A549 (cell line): ENCODE results near the gene ANK2. TPM values are rescaled to one million over a fixed set of nuclear protein-coding genes. Genes with fewer than 3 reads are reported as not detected.

Source experiments
- ATAC-seq, 2 experiments: fragments of 200-7000 bp in 1 of 2; fragments of >200 bp in 1 of 2; cut with Nextera tagmentation in 1 of 2; cut with Tn5 transposase in 1 of 2; 3 replicates each; pipeline versions ENCODE4 v1.8.0 to v1.9.1; 2018 to 2020; ENCODE audit warnings: mild to moderate bottlenecking in 1 of 2, moderate library complexity in 1 of 2
- CTCF ChIA-PET: fragments of 300-600 bp; sonication (Branson Sonifier 250); formaldehyde crosslinking; extraction: SDS; loops from one replicate; lab custom pipeline; 2021; ENCODE audit warnings: antibody characterized with exemption, inconsistent platforms; lab: Yijun Ruan, JAX
- POLR2A ChIA-PET: fragments of 350-600 bp; formaldehyde crosslinking; extraction: SDS; loops from one replicate; lab custom pipeline; 2021; ENCODE audit warnings: antibody characterized with exemption, inconsistent platforms; lab: Yijun Ruan, JAX
- DNase-seq, 2 experiments: peaks; one replicate each; pipeline versions ENCODE4 v3.0.0 to v3.0.0-alpha.2; 2011 to 2016; ENCODE audit warnings: low read depth in 1 of 2, low spot score in 1 of 2
- FAIRE-seq: peaks from 2 replicates; lab custom pipeline; 2011; peaks lifted over from hg19 to GRCh38; lab: Jason Lieb, UNC
- H3K27ac ChIP-seq, 2 experiments: fragments of >200 bp; sonication (Bioruptor Twin); formaldehyde crosslinking; 3 replicates each; pipeline ENCODE4 v1.5.1; 2016 to 2017
- H3K4me1 ChIP-seq: fragments of >200 bp; sonication (Bioruptor Twin); formaldehyde crosslinking; 3 replicates; pipeline ENCODE4 v1.6.1; 2016
- H3K4me2 ChIP-seq: fragments of >200 bp; sonication (Bioruptor Twin); formaldehyde crosslinking; 3 replicates; pipeline ENCODE4 v1.6.1; 2016
- H3K4me3 ChIP-seq: fragments of >200 bp; sonication (Bioruptor Twin); formaldehyde crosslinking; 3 replicates; pipeline ENCODE4 v1.5.1; 2016
- H3K9me3 ChIP-seq: fragments of >200 bp; sonication (Bioruptor Twin); formaldehyde crosslinking; 3 replicates; pipeline ENCODE4 v1.6.1; 2016
- CHD2 ChIP-seq: fragments of 150-350 bp; IDR thresholded peaks from 2 replicates; pipeline ENCODE4 v1.6.1; 2014; ENCODE audit warnings: low read length; ENCODE audit not compliant: partially characterized antibody
- EHF ChIP-seq: fragments of 250-450 bp; sonication (Bioruptor Pico); IDR thresholded peaks from 2 replicates; pipeline ENCODE4 v1.5.0; 2020; ENCODE audit warnings: mild to moderate bottlenecking
- ELK1 ChIP-seq: fragments of 150-350 bp; IDR thresholded peaks from 2 replicates; pipeline ENCODE4 v1.6.1; 2014; ENCODE audit warnings: low read depth, mild to moderate bottlenecking, low read length
- EP300 ChIP-seq, 2 experiments: fragments of >200 bp; sonication (Bioruptor Twin); formaldehyde crosslinking; IDR thresholded peaks; 2 replicates in 1 of 2; 3 replicates in 1 of 2; pipeline ENCODE4 v1.6.1; 2016 to 2017
- ESRRA ChIP-seq: fragments of 150-350 bp; IDR thresholded peaks from 2 replicates; pipeline ENCODE4 v1.6.1; 2014; ENCODE audit warnings: mild to moderate bottlenecking, low read length, borderline replicate concordance
- FOSB ChIP-seq: fragments of 250-450 bp; sonication (Bioruptor Pico); IDR thresholded peaks from 2 replicates; pipeline ENCODE4 v1.5.0; 2020; ENCODE audit warnings: mild to moderate bottlenecking, moderate library complexity
- FOSL2 ChIP-seq, 2 experiments: fragments of 450-650 bp in 1 of 2; fragments of >200 bp in 1 of 2; sonication (Bioruptor Twin) in 1 of 2; formaldehyde crosslinking; IDR thresholded peaks; 2 replicates each; pipeline versions ENCODE4 v1.5.0 to v1.6.1; 2016 to 2020; ENCODE audit warnings: mild to moderate bottlenecking in 1 of 2, moderate library complexity in 1 of 2
- HDAC2 ChIP-seq: fragments of 200-600 bp; sonication (generic); IDR thresholded peaks from 2 replicates; pipeline ENCODE4 v1.6.1; 2016
- HOXB13 ChIP-seq: fragments of 250-450 bp; sonication (Bioruptor Pico); IDR thresholded peaks from 2 replicates; pipeline ENCODE4 v1.5.0; 2020; ENCODE audit warnings: low read depth, mild to moderate bottlenecking, moderate library complexity
- HOXB5 ChIP-seq: fragments of 250-450 bp; sonication (Bioruptor Pico); IDR thresholded peaks from 2 replicates; pipeline ENCODE4 v1.5.0; 2020; ENCODE audit warnings: mild to moderate bottlenecking, moderate library complexity
- JUN ChIP-seq, 2 experiments: fragments of >200 bp; sonication (Bioruptor Twin); formaldehyde crosslinking; IDR thresholded peaks; 2 replicates in 1 of 2; 3 replicates in 1 of 2; pipeline ENCODE4 v1.6.1; 2016 to 2017
- KDM1A ChIP-seq: fragments of 200-600 bp; sonication (generic); IDR thresholded peaks from 2 replicates; pipeline ENCODE4 v1.6.1; 2016; ENCODE audit warnings: low read depth, mild to moderate bottlenecking
- KDM5A ChIP-seq: fragments of 200-600 bp; sonication (generic); IDR thresholded peaks from 2 replicates; pipeline ENCODE4 v1.6.1; 2016; ENCODE audit warnings: antibody characterized with exemption, mild to moderate bottlenecking
- MAFK ChIP-seq: fragments of 450-650 bp; IDR thresholded peaks from 2 replicates; pipeline ENCODE4 v1.6.1; 2014; ENCODE audit not compliant: partially characterized antibody
- MAX ChIP-seq: IDR thresholded peaks from 2 replicates; pipeline ENCODE4 v1.6.1; 2012
- MYC ChIP-seq: IDR thresholded peaks from 2 replicates; pipeline ENCODE4 v1.6.1; 2012; ENCODE audit warnings: mild to moderate bottlenecking, inconsistent platforms, low read length, improper control_type of control experiment, borderline replicate concordance
- NPAS2 ChIP-seq: fragments of 250-450 bp; sonication (Bioruptor Pico); IDR thresholded peaks from 2 replicates; pipeline ENCODE4 v1.8.0; 2022; ENCODE audit warnings: mild to moderate bottlenecking, moderate library complexity, borderline replicate concordance
- PHF8 ChIP-seq: fragments of 200-600 bp; sonication (generic); IDR thresholded peaks from 2 replicates; pipeline ENCODE4 v1.6.1; 2016; ENCODE audit warnings: low read depth, mild to moderate bottlenecking, antibody characterized with exemption, moderate library complexity, borderline replicate concordance
- POLR2A ChIP-seq: IDR thresholded peaks from 2 replicates; pipeline ENCODE4 v1.6.1; 2012; ENCODE audit warnings: mild to moderate bottlenecking, low read length
- POLR2AphosphoS2 ChIP-seq: conservative IDR thresholded peaks from 2 replicates; pipeline ENCODE4 v1.6.1; 2012; ENCODE audit warnings: low read length, improper control_type of control experiment, inconsistent platforms
- RCOR1 ChIP-seq: fragments of 150-350 bp; IDR thresholded peaks from 2 replicates; pipeline ENCODE4 v1.6.1; 2014; ENCODE audit warnings: antibody characterized with exemption, low read length, low read depth
- SMC3 ChIP-seq: fragments of >200 bp; sonication (Bioruptor Twin); formaldehyde crosslinking; IDR thresholded peaks from 3 replicates; pipeline ENCODE4 v1.6.1; 2018; ENCODE audit warnings: inconsistent platforms
- TFCP2L1 ChIP-seq: fragments of 250-450 bp; sonication (Bioruptor Pico); IDR thresholded peaks from 2 replicates; pipeline ENCODE4 v1.5.0; 2021; ENCODE audit warnings: mild to moderate bottlenecking
- ZFP36 ChIP-seq: fragments of 450-650 bp; IDR thresholded peaks from 2 replicates; pipeline ENCODE4 v1.6.1; 2014; ENCODE audit warnings: borderline replicate concordance; ENCODE audit not compliant: partially characterized antibody
- ZSCAN20 ChIP-seq: fragments of 250-450 bp; sonication (Bioruptor Pico); IDR thresholded peaks from 2 replicates; pipeline ENCODE4 v1.8.0; 2022; ENCODE audit warnings: mild to moderate bottlenecking, moderate library complexity
- WGBS: methylation state at CpG from one replicate; pipeline ENCODE4 v1.1.6; 2017; ENCODE audit errors: missing lambda C conversion rate; 5-methylcytosine and 5-hydroxymethylcytosine counted together
- polyA plus RNA-seq, 4 experiments: library from polyadenylated mRNA; depleted of rRNA in 3 of 4; stranded (reverse); fragments of >200 nt; fragmentation: RNase III in 1 of 4; extraction: RNeasy Plus Mini Kit Qiagen cat#74134 plus additional on column Dnase treatment in 1 of 4; gene quantifications; 2 replicates in 3 of 4; 3 replicates in 1 of 4; pipeline ENCODE4 v1.2.3, GENCODE V29; 2011 to 2017
- TF ChIP-seq, protein P1 (sequence below): fragments of 250-450 bp; sonication (Bioruptor Pico); IDR thresholded peaks from 2 replicates; pipeline ENCODE4 v1.5.0; 2020; ENCODE audit warnings: low read depth, mild to moderate bottlenecking, moderate library complexity
- TF ChIP-seq, protein P2 (sequence below): fragments of 450-650 bp; IDR thresholded peaks from 2 replicates; pipeline ENCODE4 v1.6.1; 2014; ENCODE audit warnings: antibody characterized with exemption
- TF ChIP-seq, protein P3 (sequence below): fragments of >200 bp; sonication (Bioruptor Twin); formaldehyde crosslinking; IDR thresholded peaks from 3 replicates; pipeline ENCODE4 v1.6.1; 2016

The ANK2 gene
- polyA plus RNA-seq, 2 of the 4 experiments (the other 2 are of a cell fraction), result 1.4 to 3.1 TPM

GRCh38 chr4:113056318-113056717 is 6.9 kb downstream of the ANK2 start:
- Histone ChIP-seq H3K9me3 (no peaks in the 10 kb centered on the region), H3K4me2 (no peak overlapping the region), H3K4me1 (no peaks in the 10 kb centered on the region), H3K27ac (no peak overlapping the region), H3K4me3 (no peak overlapping the region)
- no peak for ATAC-seq
- POLR2A ChIA-PET, result no interaction called here
- FAIRE-seq, result no peak
- CTCF ChIA-PET, result no interaction called here
- no peak for DNase-seq
- WGBS, result 39% methylated on average over 2 of the region's 2 CpGs
- TF ChIP-seq, protein P1, sequence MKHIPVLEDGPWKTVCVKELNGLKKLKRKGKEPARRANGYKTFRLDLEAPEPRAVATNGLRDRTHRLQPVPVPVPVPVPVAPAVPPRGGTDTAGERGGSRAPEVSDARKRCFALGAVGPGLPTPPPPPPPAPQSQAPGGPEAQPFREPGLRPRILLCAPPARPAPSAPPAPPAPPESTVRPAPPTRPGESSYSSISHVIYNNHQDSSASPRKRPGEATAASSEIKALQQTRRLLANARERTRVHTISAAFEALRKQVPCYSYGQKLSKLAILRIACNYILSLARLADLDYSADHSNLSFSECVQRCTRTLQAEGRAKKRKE, result no peak
- TF ChIP-seq MYC (no peak), HOXB13 (CRISPR knock-in tag) (no peak), EP300 (IDR thresholded peaks at IDR 0.05) (no peak), HDAC2 (no peak), PHF8 (no peak), POLR2AphosphoS2 (no peak), EHF (CRISPR knock-in tag) (no peak), ELK1 (no peak), KDM5A (no peak), NPAS2 (CRISPR knock-in tag) (no peak)

DNA sequence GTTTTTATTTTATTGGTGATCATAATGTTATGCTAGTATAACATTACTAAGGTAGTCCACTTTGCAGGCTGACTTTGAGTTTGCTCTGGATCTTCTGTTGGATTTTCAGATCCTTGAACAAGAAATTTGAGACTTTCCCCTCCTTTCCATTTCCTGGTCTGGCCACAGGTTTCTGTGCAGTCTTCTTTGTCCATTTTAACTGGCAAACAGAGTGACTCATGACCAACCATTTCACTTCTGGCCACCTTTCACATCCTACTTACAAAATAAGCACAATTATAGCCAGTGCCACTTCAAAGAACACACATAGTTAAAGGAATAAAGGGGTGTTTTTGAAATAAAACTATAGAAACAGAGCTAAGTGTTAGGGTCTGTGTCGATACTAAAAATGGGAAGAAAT is 8.4 kb downstream of the ANK2 start:
- no peak for FAIRE-seq
- no peaks in the 10 kb centered on the region for H3K9me3 ChIP-seq
- POLR2A ChIA-PET, result no interaction called here
- 16% methylated on average over 1 of the region's 1 CpG for WGBS
- H3K27ac ChIP-seq, result no peak overlapping the region
- no peaks in the 10 kb centered on the region for H3K4me1 ChIP-seq
- H3K4me2 ChIP-seq, result no peak overlapping the region
- TF ChIP-seq MAX, result no peak
- TF ChIP-seq, all 56 proteins: peak for 0
- no peak overlapping the region for H3K4me3 ChIP-seq
- peak in 1 of 2 experiments; percentile 11 for DNase-seq
- no peak for ATAC-seq
- CTCF ChIA-PET, result no interaction called here

- 64% methylated on average over 3 of the region's 3 CpGs for whole genome bisulfite sequencing
- Histone ChIP-seq H3K4me1 (no peaks in the 10 kb centered on the region), H3K27ac (no peak overlapping the region), H3K9me3 (no peaks in the 10 kb centered on the region), H3K4me2 (no peak overlapping the region), H3K4me3 (no peak overlapping the region)
- no peak for FAIRE-seq
- TF ChIP-seq FOSB (CRISPR knock-in tag) (no peak), KDM1A (no peak)
- ATAC-seq, result no peak
- POLR2A ChIA-PET, result no interaction called here
- CTCF ChIA-PET, result no interaction called here
- DNase-seq, result no peak
Measured at GRCh38 chr4:113059449-113060182, 10.2 kb downstream of the ANK2 start.

DNA sequence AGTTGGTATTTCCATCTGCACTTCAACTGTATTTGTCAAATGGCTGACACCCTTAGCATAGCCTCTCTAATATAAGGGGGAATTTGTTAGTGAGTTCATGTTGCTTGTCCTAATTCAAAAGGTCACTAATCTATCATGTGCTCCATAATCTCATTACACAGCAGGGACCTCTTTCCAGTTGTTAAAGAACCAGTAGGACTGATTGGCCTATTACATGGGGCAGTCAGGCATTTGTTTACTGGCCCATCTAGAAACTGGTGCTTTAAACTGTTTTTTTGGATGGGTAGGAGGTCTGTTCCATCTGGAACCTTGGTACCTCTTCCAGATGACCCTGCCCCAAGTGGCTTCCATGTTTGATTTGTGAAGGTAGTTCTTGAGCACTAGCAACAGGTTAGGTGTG is 11.4 kb downstream of the ANK2 start:
- Histone ChIP-seq H3K27ac (no peak overlapping the region), H3K9me3 (no peaks in the 10 kb centered on the region), H3K4me2 (no peak overlapping the region), H3K4me1 (no peaks in the 10 kb centered on the region), H3K4me3 (no peak overlapping the region)
- TF ChIP-seq SMC3, result no peak
- no peak for TF ChIP-seq CHD2
- TF ChIP-seq POLR2AphosphoS2, result no peak
- TF ChIP-seq TFCP2L1, result no peak
- no peak for TF ChIP-seq KDM5A
- TF ChIP-seq EP300 (IDR thresholded peaks at IDR 0.05), result no peak
- TF ChIP-seq, protein P2, sequence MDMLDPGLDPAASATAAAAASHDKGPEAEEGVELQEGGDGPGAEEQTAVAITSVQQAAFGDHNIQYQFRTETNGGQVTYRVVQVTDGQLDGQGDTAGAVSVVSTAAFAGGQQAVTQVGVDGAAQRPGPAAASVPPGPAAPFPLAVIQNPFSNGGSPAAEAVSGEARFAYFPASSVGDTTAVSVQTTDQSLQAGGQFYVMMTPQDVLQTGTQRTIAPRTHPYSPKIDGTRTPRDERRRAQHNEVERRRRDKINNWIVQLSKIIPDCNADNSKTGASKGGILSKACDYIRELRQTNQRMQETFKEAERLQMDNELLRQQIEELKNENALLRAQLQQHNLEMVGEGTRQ, result no peak
- no peak for TF ChIP-seq MAFK
- TF ChIP-seq, protein P3, sequence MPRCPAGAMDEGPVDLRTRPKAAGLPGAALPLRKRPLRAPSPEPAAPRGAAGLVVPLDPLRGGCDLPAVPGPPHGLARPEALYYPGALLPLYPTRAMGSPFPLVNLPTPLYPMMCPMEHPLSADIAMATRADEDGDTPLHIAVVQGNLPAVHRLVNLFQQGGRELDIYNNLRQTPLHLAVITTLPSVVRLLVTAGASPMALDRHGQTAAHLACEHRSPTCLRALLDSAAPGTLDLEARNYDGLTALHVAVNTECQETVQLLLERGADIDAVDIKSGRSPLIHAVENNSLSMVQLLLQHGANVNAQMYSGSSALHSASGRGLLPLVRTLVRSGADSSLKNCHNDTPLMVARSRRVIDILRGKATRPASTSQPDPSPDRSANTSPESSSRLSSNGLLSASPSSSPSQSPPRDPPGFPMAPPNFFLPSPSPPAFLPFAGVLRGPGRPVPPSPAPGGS, result no peak
- TF ChIP-seq ZSCAN20, result no peak
- no peak for TF ChIP-seq ZFP36
- no peak for TF ChIP-seq FOSL2 (IDR thresholded peaks at IDR 0.05)
- no peak for TF ChIP-seq FOSL2 (CRISPR knock-in tag; IDR thresholded peaks at IDR 0.05)
- TF ChIP-seq JUN (IDR thresholded peaks at IDR 0.05), result no peak
- TF ChIP-seq HOXB5 (CRISPR knock-in tag), result no peak
- TF ChIP-seq RCOR1, result no peak
- TF ChIP-seq POLR2A, result no peak
- TF ChIP-seq ESRRA, result no peak
- POLR2A ChIA-PET, result no interaction called here
- FAIRE-seq, result no peak
- CTCF ChIA-PET, result no interaction called here
- no peak for DNase-seq
- no peak for ATAC-seq
